ENCODE data around the gene ZSCAN22. TPM values are rescaled to one million over a fixed set of nuclear protein-coding genes. Genes with fewer than 3 reads are reported as not detected.

Gene ZSCAN22
- total and polyA plus RNA-seq, 2 of the 4 experiments (the other 2 are of a cell fraction): 2.2 to 2.5 TPM

DNA sequence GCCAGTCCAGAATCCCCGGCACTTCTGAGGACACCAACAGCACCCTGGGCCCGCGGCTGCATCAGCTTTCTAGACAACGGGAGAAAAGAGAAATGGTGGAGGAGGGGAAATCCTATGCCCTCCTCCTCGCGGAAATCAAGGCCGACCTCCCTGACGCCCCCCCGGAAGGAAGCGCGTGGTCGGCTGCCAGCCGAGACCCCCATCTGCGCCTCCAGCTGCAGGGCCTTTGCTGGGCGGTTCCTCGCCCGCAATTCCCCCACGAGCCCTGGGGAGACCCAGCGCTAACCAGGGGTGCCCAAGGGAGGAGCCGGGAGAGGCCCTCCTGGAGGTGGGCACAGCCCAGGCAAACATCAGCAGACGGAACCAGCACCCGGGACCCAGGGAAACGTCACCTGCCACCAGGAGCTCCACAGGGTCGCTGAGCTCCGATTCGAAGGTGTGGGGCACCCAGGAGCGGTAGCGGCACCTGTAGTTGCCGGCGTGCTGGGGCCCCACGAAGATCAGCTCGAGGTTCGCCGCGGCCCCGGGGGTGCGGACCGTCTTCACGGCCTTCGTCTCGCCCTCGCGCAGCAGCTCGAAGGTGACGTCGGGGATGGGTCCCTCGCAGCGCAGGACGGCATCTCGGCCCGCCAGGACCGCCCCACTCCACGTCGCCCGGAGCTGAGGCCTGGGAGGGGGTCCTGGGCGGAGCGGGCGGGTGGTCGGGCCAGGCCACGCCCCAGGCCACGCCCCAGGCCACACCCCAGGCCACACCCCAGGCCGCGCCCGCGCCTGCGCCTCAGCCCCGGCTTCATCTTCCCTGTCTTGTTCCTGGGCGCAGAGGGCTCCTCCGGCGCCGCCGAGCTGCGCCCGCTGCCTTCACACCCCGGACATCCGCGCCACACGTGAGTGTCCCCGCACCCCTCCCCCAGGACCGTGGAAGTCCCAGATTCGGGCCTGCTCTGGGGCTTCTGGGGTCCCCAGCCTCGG, 20.5 kb downstream of the ZSCAN22 start:
- ATAC-seq (ENCODE audit: low read depth) (peak; percentile 98), DNase-seq (peak; percentile 63)
- in situ Hi-C loops (cut with MboI; ENCODE audit: low sequenced_read_pairs) (no loop called here), dilution Hi-C loops (cut with HindIII; ENCODE audit: low sequenced_read_pairs, unreplicated experiment) (no loop called here), intact Hi-C loops (cut with micrococcal nuclease) (loop anchor here (2.0 kb wide), 1 partner anchor 20 kb away; the partner anchor contains the start of gene ZSCAN22)
- 2% methylated on average over 29 of the region's 82 CpGs; no CpG with 5 or more reads in 1 of the 2 experiments for WGBS, 2 experiments (ENCODE audit: extremely low coverage in 2 of 2, insufficient read length in 1 of 2)
- peak overlapping the region; percentile 32 for H4K91ac ChIP-seq (ENCODE audit: insufficient read depth, low read depth, low read length)
- no peak overlapping the region; the same call in 1 of the 2 replicates for H3K18ac ChIP-seq (ENCODE audit: low read depth, low read length)
- H2BK20ac ChIP-seq (ENCODE audit: low read depth, low read length): no peak overlapping the region
- H3K9me3 ChIP-seq (ENCODE audit: control insufficient read depth, insufficient read depth, low read length): no peaks in the 10 kb centered on the region
- peak overlapping the region; percentile 82 for H3K4me2 ChIP-seq (ENCODE audit: low read depth, low read length)
- H3K4me3 ChIP-seq (ENCODE audit: insufficient read depth, low read depth, low read length): peak overlapping the region; percentile 66
- H2BK15ac ChIP-seq (ENCODE audit: low read depth, low read length): no peak overlapping the region
- H3K23ac ChIP-seq (ENCODE audit: low read depth, low read length): peak overlapping the region; percentile 45
- H4K8ac ChIP-seq (ENCODE audit: low read depth in 2 of 2, low read length in 2 of 2): peak overlapping the region; percentile 31 to 91; a peak in 3 of 4 replicates
- H2BK120ac ChIP-seq (ENCODE audit: low read depth, low read length): no peak overlapping the region
- peak overlapping the region; percentile 57 for H3K27ac ChIP-seq (ENCODE audit: insufficient read depth, low read length)
- POLR2A ChIA-PET (ENCODE audit: unreplicated experiment): interaction anchor here (0.6 to 1.4 kb wide), 5 partner anchors 15 to 229 kb away, joined by 3 to 10 read pairs (median 4); partner anchors contain the start of genes TRIM28 and ZNF497
- peak overlapping the region; percentile 72 for H3K4ac ChIP-seq (ENCODE audit: low read depth, low read length)
- peak overlapping the region; percentile 69 for H3K9ac ChIP-seq (ENCODE audit: low read depth, low read length)
- H3K79me1 ChIP-seq (ENCODE audit: low read depth in 1 of 2, low read length in 2 of 2): peaks cover 12 to 49% of the 10 kb centered on the region in 2 experiments
- H3K9me1 ChIP-seq (ENCODE audit: insufficient read depth, low read length): peaks cover 3% of the 10 kb centered on the region; the same call in 1 of the 2 replicates
- H4K20me1 ChIP-seq (ENCODE audit: insufficient read depth, low read length): no peaks in the 10 kb centered on the region; the same call in 1 of the 2 replicates
- H2AK9ac ChIP-seq (replicated peaks; ENCODE audit: low read depth, low read length, poor library complexity): peak overlapping the region; percentile 90
- H3K14ac ChIP-seq (replicated peaks; ENCODE audit: low read depth, low read length): peak overlapping the region; percentile 74
- peak overlapping the region; percentile 37 for H2BK5ac ChIP-seq (ENCODE audit: low read depth, low read length, poor library complexity, severe bottlenecking)
- BruUV-seq (replicated peaks): TSS peak; percentile 32
- CTCF ChIA-PET: no interaction called here
- H2AFZ ChIP-seq (replicated peaks; ENCODE audit: low read length, poor library complexity): peak overlapping the region; percentile 99
- TF ChIP-seq BHLHE40 (IDR thresholded peaks at IDR 0.05; ENCODE audit: low read depth, low read length) (peak; percentile 85), RCOR1 (IDR thresholded peaks at IDR 0.05; ENCODE audit: insufficient replicate concordance, low read length) (no peak), MXI1 (IDR thresholded peaks at IDR 0.05; ENCODE audit: borderline replicate concordance, low read depth, low read length) (peak; percentile 63; the same call in 1 of the 2 replicates), MAZ (IDR thresholded peaks at IDR 0.05; ENCODE audit: borderline replicate concordance, low read depth, low read length) (0 out of 2 replicates have a peak, but pooled peaks have one; percentile 25)
- TF ChIP-seq, protein P1, sequence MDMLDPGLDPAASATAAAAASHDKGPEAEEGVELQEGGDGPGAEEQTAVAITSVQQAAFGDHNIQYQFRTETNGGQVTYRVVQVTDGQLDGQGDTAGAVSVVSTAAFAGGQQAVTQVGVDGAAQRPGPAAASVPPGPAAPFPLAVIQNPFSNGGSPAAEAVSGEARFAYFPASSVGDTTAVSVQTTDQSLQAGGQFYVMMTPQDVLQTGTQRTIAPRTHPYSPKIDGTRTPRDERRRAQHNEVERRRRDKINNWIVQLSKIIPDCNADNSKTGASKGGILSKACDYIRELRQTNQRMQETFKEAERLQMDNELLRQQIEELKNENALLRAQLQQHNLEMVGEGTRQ (IDR thresholded peaks at IDR 0.05; ENCODE audit: low read depth, low read length): no peak
- H3K4me1 ChIP-seq (ENCODE audit: control insufficient read depth, insufficient read depth, low read length): peaks cover 6% of the 10 kb centered on the region; the same call in 1 of the 2 replicates
- H3K27me3 ChIP-seq (ENCODE audit: control insufficient read depth, insufficient read depth, low read length): no peaks in the 10 kb centered on the region
- peak overlapping the region; percentile 54 for H4K5ac ChIP-seq (ENCODE audit: low read depth, low read length)
- peak overlapping the region; percentile 46; the same call in 1 of the 2 replicates for H3K56ac ChIP-seq (ENCODE audit: extremely low read depth, insufficient read depth, low read length)
- H3K36me3 ChIP-seq (ENCODE audit: control insufficient read depth, insufficient read depth, low read length): peaks cover 7% of the 10 kb centered on the region; the same call in 1 of the 2 replicates
- H2AK5ac ChIP-seq (ENCODE audit: low read depth, low read length): peak overlapping the region; percentile 57
